Duodenal mucosa (tissue), 2 donors: ENCODE results near the gene TGFB2.

Source experiments
- H3K27ac ChIP-seq: one replicate; pipeline ENCODE4 v1.7.0; 2013; ENCODE audit warnings: low read depth, low read length
- H3K27me3 ChIP-seq, 2 donors: one replicate each; pipeline ENCODE4 v1.7.0; 2013; ENCODE audit warnings: low read length in 2 of 2, control low read depth in 1 of 2; ENCODE audit not compliant: insufficient read depth in 2 of 2, control insufficient read depth in 1 of 2
- H3K36me3 ChIP-seq, 2 donors: one replicate each; pipeline ENCODE4 v1.7.0; 2013; ENCODE audit warnings: low read length in 2 of 2, control low read depth in 1 of 2; ENCODE audit not compliant: insufficient read depth in 2 of 2, control insufficient read depth in 1 of 2
- H3K4me1 ChIP-seq, 2 donors: one replicate each; pipeline ENCODE4 v1.7.0; 2013; ENCODE audit warnings: low read length in 2 of 2, control low read depth in 1 of 2; ENCODE audit not compliant: insufficient read depth in 2 of 2, control insufficient read depth in 1 of 2
- H3K4me3 ChIP-seq, 2 donors: one replicate each; pipeline ENCODE4 v1.7.0; 2013; ENCODE audit warnings: low read length in 2 of 2, low read depth in 1 of 2
- H3K9ac ChIP-seq, 2 donors: one replicate each; pipeline ENCODE4 v1.7.0; 2013; ENCODE audit warnings: low read length in 2 of 2, low read depth in 1 of 2
- H3K9me3 ChIP-seq, 2 donors: one replicate each; pipeline ENCODE4 v1.7.0; 2013; ENCODE audit warnings: low read length in 2 of 2, control low read depth in 1 of 2; ENCODE audit not compliant: control insufficient read depth in 1 of 2

TGFB2 gene

GRCh38 chr1:218330043-218330623 lies 15.0 kb upstream of the TGFB2 start:
- Histone ChIP-seq H3K36me3 (no peaks in the 10 kb centered on the region), H3K27ac (no peak overlapping the region), H3K4me1 (no peaks in the 10 kb centered on the region), H3K9ac (no peak overlapping the region), H3K9me3 (no peaks in the 10 kb centered on the region), H3K4me3 (no peak overlapping the region), H3K27me3 (no peaks in the 10 kb centered on the region)

- no peaks in the 10 kb centered on the region for H3K9me3 ChIP-seq
- no peaks in the 10 kb centered on the region for H3K36me3 ChIP-seq
- H3K9ac ChIP-seq = no peak overlapping the region
- H3K4me1 ChIP-seq = peaks cover 0 to 6% of the 10 kb centered on the region in 2 donors
- H3K27ac ChIP-seq = no peak overlapping the region
- H3K4me3 ChIP-seq = no peak overlapping the region
- H3K27me3 ChIP-seq = no peaks in the 10 kb centered on the region
These were observed 12.7 kb upstream of the TGFB2 start for GRCh38 chr1:218332416-218332815.

- H3K4me1 ChIP-seq = peaks cover 0 to 6% of the 10 kb centered on the region in 2 donors
- H3K36me3 ChIP-seq = no peaks in the 10 kb centered on the region
- no peaks in the 10 kb centered on the region for H3K27me3 ChIP-seq
- no peaks in the 10 kb centered on the region for H3K9me3 ChIP-seq
- no peak overlapping the region for H3K27ac ChIP-seq
- no peak overlapping the region for H3K9ac ChIP-seq
- H3K4me3 ChIP-seq = no peak overlapping the region
These were observed 8.8 kb upstream of the TGFB2 start for GRCh38 chr1:218336328-218336727.

- H3K9me3 ChIP-seq = no peaks in the 10 kb centered on the region
- H3K27ac ChIP-seq = no peak overlapping the region
- no peak overlapping the region for H3K9ac ChIP-seq
- no peaks in the 10 kb centered on the region for H3K27me3 ChIP-seq
- H3K36me3 ChIP-seq = no peaks in the 10 kb centered on the region
- H3K4me1 ChIP-seq = peaks cover 0 to 6% of the 10 kb centered on the region in 2 donors
- no peak overlapping the region for H3K4me3 ChIP-seq
These were observed 5.8 kb upstream of the TGFB2 start for GRCh38 chr1:218339267-218339831.

DNA sequence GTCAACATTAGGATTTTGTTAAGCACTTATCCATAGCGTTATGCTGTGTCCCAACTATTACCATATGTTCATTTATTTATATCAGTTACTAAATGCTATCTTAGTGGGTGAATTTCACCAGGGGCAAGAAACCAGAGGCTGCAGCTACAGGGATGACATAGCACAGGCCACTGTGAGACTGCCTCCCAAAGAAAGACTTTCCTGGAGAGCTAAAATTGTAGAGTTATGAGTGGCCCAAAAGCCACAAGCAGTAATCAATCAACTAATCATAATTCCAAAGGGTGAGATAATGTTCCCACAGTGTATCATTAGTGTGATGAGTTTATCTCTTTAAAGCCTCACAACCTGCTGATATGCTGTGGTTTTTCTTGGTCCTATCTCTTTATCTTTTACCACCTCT lies 3.8 kb upstream of the TGFB2 start:
- peaks cover 8 to 16% of the 10 kb centered on the region in 2 donors for H3K27me3 ChIP-seq
- H3K4me3 ChIP-seq = no peak overlapping the region
- H3K9me3 ChIP-seq = no peaks in the 10 kb centered on the region
- peaks cover 7 to 16% of the 10 kb centered on the region in 2 donors for H3K4me1 ChIP-seq
- H3K9ac ChIP-seq = no peak overlapping the region
- H3K27ac ChIP-seq = no peak overlapping the region
- no peaks in the 10 kb centered on the region for H3K36me3 ChIP-seq

GRCh38 chr1:218342091-218342490 lies 3.0 kb upstream of the TGFB2 start:
- Histone ChIP-seq H3K9me3 (no peaks in the 10 kb centered on the region), H3K9ac (no peak overlapping the region), H3K27ac (no peak overlapping the region), H3K27me3 (peaks cover 12 to 23% of the 10 kb centered on the region in 2 donors), H3K36me3 (no peaks in the 10 kb centered on the region), H3K4me1 (peaks cover 10 to 22% of the 10 kb centered on the region in 2 donors), H3K4me3 (no peak overlapping the region)

DNA sequence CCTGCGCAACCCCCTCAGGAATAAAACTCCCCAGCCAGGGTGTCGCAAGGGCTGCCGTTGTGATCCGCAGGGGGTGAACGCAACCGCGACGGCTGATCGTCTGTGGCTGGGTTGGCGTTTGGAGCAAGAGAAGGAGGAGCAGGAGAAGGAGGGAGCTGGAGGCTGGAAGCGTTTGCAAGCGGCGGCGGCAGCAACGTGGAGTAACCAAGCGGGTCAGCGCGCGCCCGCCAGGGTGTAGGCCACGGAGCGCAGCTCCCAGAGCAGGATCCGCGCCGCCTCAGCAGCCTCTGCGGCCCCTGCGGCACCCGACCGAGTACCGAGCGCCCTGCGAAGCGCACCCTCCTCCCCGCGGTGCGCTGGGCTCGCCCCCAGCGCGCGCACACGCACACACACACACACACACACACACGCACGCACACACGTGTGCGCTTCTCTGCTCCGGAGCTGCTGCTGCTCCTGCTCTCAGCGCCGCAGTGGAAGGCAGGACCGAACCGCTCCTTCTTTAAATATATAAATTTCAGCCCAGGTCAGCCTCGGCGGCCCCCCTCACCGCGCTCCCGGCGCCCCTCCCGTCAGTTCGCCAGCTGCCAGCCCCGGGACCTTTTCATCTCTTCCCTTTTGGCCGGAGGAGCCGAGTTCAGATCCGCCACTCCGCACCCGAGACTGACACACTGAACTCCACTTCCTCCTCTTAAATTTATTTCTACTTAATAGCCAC lies 696 bp downstream of the TGFB2 start:
- peak overlapping the region; percentile 8 to 44 for H3K9ac ChIP-seq
- no peaks in the 10 kb centered on the region for H3K36me3 ChIP-seq
- peak overlapping the region; percentile 24 for H3K27ac ChIP-seq
- H3K27me3 ChIP-seq = peaks cover 22 to 38% of the 10 kb centered on the region in 2 donors
- no peaks in the 10 kb centered on the region for H3K9me3 ChIP-seq
- peak overlapping the region; percentile 63 to 79 for H3K4me3 ChIP-seq
- H3K4me1 ChIP-seq = peaks cover 10 to 25% of the 10 kb centered on the region in 2 donors

DNA sequence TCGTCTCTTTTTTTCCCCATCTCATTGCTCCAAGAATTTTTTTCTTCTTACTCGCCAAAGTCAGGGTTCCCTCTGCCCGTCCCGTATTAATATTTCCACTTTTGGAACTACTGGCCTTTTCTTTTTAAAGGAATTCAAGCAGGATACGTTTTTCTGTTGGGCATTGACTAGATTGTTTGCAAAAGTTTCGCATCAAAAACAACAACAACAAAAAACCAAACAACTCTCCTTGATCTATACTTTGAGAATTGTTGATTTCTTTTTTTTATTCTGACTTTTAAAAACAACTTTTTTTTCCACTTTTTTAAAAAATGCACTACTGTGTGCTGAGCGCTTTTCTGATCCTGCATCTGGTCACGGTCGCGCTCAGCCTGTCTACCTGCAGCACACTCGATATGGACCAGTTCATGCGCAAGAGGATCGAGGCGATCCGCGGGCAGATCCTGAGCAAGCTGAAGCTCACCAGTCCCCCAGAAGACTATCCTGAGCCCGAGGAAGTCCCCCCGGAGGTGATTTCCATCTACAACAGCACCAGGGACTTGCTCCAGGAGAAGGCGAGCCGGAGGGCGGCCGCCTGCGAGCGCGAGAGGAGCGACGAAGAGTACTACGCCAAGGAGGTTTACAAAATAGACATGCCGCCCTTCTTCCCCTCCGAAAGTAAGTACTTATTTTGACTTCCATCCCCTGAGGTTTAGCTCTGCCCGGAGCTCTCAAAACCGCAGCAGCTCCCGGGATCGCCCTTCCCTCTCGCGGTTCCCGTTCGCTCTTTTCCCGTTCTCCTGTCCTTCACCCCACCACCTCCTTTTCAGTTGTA lies 1.5 kb downstream of the TGFB2 start:
- H3K36me3 ChIP-seq = no peaks in the 10 kb centered on the region
- H3K9me3 ChIP-seq = no peaks in the 10 kb centered on the region
- no peak overlapping the region for H3K27ac ChIP-seq
- peaks cover 10 to 25% of the 10 kb centered on the region in 2 donors for H3K4me1 ChIP-seq
- peak overlapping the region; percentile 26 to 33 for H3K9ac ChIP-seq
- H3K27me3 ChIP-seq = peaks cover 22 to 38% of the 10 kb centered on the region in 2 donors
- peak overlapping the region; percentile 63 to 79 for H3K4me3 ChIP-seq

- Histone ChIP-seq H3K4me3 (peak overlapping the region; percentile 63 to 79), H3K9me3 (no peaks in the 10 kb centered on the region), H3K27ac (no peak overlapping the region), H3K27me3 (peaks cover 22 to 38% of the 10 kb centered on the region in 2 donors), H3K9ac (peak overlapping the region in 1 of 2 donors; percentile 26), H3K4me1 (peaks cover 10 to 25% of the 10 kb centered on the region in 2 donors), H3K36me3 (no peaks in the 10 kb centered on the region)
These were observed 2.2 kb downstream of the TGFB2 start for GRCh38 chr1:218347336-218347722.
